HG02852 (cell line): ENCODE data around the gene LRP1.

Experiments
- ATAC-seq: cut with Tn5 transposase; IDR thresholded peaks from one replicate; pipeline ENCODE4 v1.9.1; 2021; ENCODE audit warnings: mild to moderate bottlenecking, moderate library complexity; ENCODE audit not compliant: unreplicated experiment

Gene LRP1

DNA sequence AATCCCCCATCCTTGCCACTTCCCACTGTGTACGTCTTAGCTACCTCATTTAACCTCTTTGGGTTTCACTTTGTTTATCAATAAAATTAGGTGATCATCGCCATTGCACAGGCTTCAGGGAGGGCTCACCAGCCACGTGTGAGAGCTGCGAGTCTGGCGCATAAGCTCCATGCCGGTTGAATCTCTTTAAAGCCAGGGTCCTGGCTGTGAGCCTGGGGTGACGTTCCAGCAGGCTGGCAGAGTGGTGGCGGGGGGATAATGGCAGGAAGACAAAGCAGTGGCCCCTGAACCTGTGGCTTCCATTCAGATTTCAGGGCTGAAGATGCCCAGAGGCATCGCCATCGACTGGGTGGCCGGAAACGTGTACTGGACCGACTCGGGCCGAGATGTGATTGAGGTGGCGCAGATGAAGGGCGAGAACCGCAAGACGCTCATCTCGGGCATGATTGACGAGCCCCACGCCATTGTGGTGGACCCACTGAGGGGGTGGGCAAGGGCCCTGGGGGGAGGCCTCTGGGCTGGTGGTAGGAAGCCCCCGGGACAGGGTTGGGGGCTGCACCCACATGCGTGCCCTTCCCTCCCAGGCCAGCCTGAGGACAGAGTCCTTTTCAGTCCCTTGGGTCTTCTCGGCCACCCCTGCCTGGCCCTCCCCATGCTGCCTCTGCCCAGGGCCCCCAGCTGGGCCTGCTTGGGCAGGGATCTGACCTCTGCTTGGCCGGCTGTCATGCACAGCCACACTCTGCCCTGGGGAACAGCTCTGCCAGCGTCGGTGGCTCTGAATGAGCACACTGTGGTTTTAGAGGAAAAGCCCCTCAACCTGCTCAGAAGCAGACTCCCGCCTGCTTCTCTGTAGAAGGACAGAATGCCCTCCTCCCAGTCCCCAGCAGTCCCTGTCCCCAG lies 79.7 kb downstream of the LRP1 start:
- no peak for ATAC-seq

GRCh38 chr12:57208631-57209282 lies 80.5 kb downstream of the LRP1 start:
- no peak for ATAC-seq

- no peak for ATAC-seq
Observed at GRCh38 chr12:57209916-57210315, 81.6 kb downstream of the LRP1 start.

- no peak for ATAC-seq
Observed at GRCh38 chr12:57210461-57210860, 82.2 kb downstream of the LRP1 start.

- no peak for ATAC-seq
Observed at GRCh38 chr12:57210926-57211692, 82.8 kb downstream of the LRP1 start.

DNA sequence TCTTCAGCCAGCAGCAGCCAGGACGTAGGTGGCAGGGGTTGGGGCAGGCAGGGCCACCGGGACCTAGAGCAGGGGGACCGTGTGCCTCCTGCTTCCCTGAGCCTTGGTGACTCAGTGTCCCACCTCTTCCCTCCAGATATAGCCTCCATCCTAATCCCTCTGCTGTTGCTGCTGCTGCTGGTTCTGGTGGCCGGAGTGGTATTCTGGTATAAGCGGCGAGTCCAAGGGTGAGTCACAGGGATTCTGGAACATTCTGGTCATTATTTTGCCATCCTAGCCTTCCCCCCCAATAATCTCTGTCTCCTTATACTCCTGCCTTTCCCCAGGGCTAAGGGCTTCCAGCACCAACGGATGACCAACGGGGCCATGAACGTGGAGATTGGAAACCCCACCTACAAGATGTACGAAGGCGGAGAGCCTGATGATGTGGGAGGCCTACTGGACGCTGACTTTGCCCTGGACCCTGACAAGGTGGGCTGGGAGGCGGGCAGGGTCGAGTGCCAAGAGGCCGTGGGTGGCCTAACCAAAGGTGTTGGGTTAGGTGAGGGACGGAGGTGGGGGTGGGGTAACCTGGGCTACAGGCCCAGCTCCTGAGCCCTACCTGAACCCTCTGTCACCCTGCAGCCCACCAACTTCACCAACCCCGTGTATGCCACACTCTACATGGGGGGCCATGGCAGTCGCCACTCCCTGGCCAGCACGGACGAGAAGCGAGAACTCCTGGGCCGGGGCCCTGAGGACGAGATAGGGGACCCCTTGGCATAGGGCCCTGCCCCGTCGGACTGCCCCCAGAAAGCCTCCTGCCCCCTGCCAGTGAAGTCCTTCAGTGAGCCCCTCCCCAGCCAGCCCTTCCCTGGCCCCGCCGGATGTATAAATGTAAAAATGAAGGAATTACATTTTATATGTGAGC lies 83.8 kb downstream of the LRP1 start:
- no peak for ATAC-seq

DNA sequence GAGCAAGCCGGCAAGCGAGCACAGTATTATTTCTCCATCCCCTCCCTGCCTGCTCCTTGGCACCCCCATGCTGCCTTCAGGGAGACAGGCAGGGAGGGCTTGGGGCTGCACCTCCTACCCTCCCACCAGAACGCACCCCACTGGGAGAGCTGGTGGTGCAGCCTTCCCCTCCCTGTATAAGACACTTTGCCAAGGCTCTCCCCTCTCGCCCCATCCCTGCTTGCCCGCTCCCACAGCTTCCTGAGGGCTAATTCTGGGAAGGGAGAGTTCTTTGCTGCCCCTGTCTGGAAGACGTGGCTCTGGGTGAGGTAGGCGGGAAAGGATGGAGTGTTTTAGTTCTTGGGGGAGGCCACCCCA lies 84.4 kb downstream of the LRP1 start:
- ATAC-seq: no peak

DNA sequence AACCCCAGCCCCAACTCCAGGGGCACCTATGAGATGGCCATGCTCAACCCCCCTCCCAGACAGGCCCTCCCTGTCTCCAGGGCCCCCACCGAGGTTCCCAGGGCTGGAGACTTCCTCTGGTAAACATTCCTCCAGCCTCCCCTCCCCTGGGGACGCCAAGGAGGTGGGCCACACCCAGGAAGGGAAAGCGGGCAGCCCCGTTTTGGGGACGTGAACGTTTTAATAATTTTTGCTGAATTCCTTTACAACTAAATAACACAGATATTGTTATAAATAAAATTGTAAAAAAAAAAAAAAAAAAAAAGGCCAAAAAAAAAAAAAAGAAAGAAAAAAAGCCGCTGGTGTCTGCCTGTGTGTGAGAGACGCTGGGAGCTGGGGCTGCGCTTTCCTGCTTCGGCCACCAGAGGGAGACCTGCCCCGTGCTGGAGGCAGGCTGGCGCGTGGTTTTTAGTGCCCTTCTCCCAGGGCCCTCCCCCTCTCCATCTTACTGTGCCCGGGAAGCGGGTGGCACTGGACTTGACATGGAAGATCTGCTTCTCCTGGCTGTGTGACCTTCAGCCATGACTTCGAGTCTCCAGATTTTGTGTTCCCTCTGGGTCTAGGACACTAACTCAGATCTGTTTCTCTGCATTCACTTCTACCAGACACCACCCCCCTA lies 84.9 kb downstream of the LRP1 start:
- peak; percentile 34 for ATAC-seq

GRCh38 chr12:57213763-57214397 lies 85.6 kb downstream of the LRP1 start:
- no peak for ATAC-seq

DNA sequence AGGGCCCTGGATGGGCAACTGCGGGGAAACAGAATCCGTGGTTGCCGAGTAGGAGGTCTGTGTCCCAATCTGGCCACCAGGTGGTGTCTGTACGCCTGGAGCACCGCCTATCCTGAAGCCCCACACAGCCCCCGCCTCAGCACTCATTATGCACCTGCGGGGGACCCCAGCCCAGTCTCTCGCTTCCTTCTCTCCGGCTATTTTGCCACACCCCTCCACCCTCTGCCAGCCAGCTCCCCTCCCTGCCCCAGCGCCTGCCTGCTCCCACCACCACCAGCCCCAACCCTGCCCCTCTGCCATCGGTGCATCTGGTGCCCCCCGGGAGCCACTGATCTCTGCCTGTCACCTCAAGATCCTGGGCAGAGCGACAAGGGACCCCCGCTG lies 86.1 kb downstream of the LRP1 start:
- ATAC-seq: no peak

- ATAC-seq: no peak
Observed at GRCh38 chr12:57215065-57215464, 86.8 kb downstream of the LRP1 start.

DNA sequence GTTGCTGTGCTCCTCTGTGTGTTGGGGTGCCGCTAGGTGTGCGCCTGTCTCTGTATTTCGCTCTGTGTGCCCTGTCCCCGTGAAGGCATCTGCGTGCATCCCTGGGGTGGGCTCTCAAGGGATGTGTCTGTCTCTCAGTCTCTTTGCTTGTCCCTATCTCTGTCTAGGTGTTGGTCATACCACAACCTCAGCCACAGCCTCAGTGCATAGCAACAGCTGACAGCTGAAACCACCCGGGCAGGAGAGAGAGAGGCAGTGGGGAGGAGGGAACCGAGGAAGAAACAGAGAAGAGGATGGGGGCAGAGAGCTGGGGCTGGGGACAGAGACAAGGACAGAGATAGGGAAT lies 87.4 kb downstream of the LRP1 start:
- ATAC-seq: peak; percentile 51

DNA sequence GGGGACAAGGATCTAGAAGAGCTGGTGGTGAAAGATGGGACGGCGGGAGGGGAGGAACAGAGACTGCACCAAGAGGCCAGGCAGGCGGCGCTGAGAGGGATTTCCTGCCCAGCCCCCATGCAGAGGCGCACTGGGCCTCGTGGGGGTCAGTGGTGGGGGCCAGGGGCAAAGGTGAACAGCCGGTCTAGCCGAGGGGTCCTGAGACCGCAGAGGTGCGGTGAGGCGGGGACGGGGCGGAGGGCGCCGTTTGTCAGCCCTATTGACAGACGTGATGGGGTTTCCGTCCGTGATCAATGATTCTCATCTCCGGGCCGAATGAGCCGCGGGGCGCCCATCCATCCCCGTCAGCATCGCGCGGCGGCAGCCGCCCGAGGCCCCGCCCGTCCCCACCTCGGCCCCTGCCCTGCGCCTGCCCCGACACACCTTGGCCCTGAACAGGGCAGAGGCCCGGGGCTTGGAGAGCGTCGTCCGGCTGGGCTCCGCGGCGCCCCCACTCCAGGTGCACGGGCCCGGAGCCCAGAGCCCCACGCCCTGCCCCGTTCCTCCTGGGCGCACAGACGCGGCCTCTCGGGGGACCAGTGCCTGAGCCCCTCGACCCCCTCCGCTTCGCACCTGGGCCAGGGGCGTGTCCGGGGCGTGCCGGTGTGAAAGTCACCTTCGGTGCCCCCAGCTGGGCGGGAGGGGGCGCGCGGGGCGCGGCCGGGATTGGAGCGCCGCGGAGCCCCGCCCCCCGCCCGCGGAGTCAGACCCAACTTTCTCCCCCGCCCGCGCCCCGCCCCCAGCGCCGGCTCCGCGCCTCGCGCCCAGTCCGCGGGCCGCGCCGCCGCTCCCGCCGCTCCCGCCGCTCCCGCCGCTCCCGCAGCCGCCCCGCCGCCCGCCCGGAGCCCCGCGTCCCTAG lies 88.0 kb downstream of the LRP1 start, which contains the start of gene NXPH4:
Gene NXPH4, plus strand, starts transcription at position 781 of the 898 bp plus-strand sequence. CDS start 176 bp downstream, outside the sequence.
- peak; percentile 28 for ATAC-seq

- ATAC-seq: peak; percentile 3
Observed at GRCh38 chr12:57216921-57217879, 88.9 kb downstream of the LRP1 start.

GRCh38 chr12:57218030-57218853 lies 90.0 kb downstream of the LRP1 start:
- no peak for ATAC-seq

DNA sequence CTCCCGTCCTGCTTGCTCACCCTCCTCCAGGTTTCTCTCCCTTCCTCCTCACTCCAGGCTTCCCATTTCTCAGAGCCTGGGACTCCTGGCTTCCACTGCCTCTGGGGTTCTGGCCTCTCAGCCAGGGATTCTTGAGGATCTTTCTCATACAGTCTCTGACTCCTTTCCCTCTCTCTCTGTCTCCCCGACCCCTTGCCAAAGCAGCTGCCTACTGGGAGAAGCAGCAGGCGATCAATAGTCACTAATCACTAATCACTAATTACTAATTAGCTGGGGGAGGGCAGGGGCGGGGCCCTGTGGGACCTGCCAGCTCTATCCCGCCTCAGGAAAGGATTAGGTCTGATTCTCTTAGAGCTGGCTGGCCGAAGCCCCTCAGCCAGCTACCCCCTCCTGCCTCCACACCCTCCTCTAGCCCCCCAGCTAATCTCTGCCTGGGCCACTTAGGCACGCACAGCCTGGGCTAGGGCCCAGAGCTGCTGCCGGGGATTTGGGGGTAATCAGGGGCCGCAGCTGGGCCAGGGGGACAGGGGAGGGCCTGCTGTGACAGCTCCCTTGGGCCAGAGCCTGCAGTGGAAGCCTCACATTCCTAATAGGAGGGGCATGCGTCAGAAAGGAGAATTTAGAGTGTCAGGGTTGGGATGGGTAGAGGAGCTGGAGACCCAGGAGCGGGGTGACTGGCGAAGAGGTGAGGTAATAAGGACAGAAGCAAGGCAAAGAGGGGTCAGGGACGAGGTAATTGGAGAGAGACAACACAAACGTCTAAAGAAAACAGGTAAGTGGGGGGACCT lies 91.1 kb downstream of the LRP1 start:
- ATAC-seq: no peak
